Measurements from ENCODE around the gene PMF1. TPM values are rescaled to one million over a fixed set of nuclear protein-coding genes. Genes with fewer than 3 reads are reported as not detected.

Gene PMF1
- total RNA-seq, 1 experiment from 2014 or later = 115 TPM

- in situ Hi-C loops (cut with HindIII; ENCODE audit: low pct_unique_long_range_greater_than_20kb, low sequenced_read_pairs) = no loop called here
- DNase-seq (ENCODE audit: low read depth) = no peak
These were observed 71.3 kb downstream of the PMF1 start, which contains the start of gene TMEM79 for GRCh38 chr1:156284112-156284511. Gene TMEM79, plus strand, starts transcription at chr1:156284325. Its CDS starts 902 bp downstream, at chr1:156285227.

GRCh38 chr1:156284757-156285156 lies 72.0 kb downstream of the PMF1 start:
- in situ Hi-C loops (cut with HindIII; ENCODE audit: low pct_unique_long_range_greater_than_20kb, low sequenced_read_pairs) = no loop called here
- DNase-seq (ENCODE audit: low read depth) = no peak

GRCh38 chr1:156285437-156285836 lies 72.6 kb downstream of the PMF1 start:
- DNase-seq (ENCODE audit: low read depth) = no peak

GRCh38 chr1:156286061-156286460 lies 73.3 kb downstream of the PMF1 start:
- in situ Hi-C loops (cut with HindIII; ENCODE audit: low pct_unique_long_range_greater_than_20kb, low sequenced_read_pairs) = no loop called here
- DNase-seq (ENCODE audit: low read depth) = no peak

More at GRCh38 chr1:156285437-156285836, 72.6 kb downstream of the PMF1 start:
- in situ Hi-C loops (cut with HindIII; ENCODE audit: low pct_unique_long_range_greater_than_20kb, low sequenced_read_pairs) = no loop called here

Other genes with a start within 250 kb of the PMF1 start
- 58.1 and 63.9 TPM in 2 replicates for gene ARHGEF2, start 234.5 kb upstream of the PMF1 start, total RNA-seq (2014; rRNA removed; shearing (Covaris generic); ENCODE audit: low replicate concordance)
- 305 and 404 TPM in 2 replicates for gene SSR2, start 192.1 kb upstream of the PMF1 start, total RNA-seq (2014; rRNA removed; shearing (Covaris generic); ENCODE audit: low replicate concordance)
- 12.4 and 36.6 TPM in 2 replicates for gene UBQLN4, start 159.2 kb upstream of the PMF1 start, total RNA-seq (2014; rRNA removed; shearing (Covaris generic); ENCODE audit: low replicate concordance)
- 14.3 and 28.3 TPM in 2 replicates for gene LAMTOR2, start 158.2 kb upstream of the PMF1 start, total RNA-seq (2014; rRNA removed; shearing (Covaris generic); ENCODE audit: low replicate concordance)
- gene RAB25, start 151.8 kb upstream of the PMF1 start, total RNA-seq (2014; rRNA removed; shearing (Covaris generic); ENCODE audit: low replicate concordance) = not detected in 2 replicates
- 0.64 and 2.0 TPM in 2 replicates for gene MEX3A, start 130.5 kb upstream of the PMF1 start, total RNA-seq (2014; rRNA removed; shearing (Covaris generic); ENCODE audit: low replicate concordance)
- gene LMNA, start 98.3 kb upstream of the PMF1 start, total RNA-seq (2014; rRNA removed; shearing (Covaris generic); ENCODE audit: low replicate concordance) = 652 and 715 TPM in 2 replicates
- 1.9 and 2.0 TPM in 2 replicates for gene SEMA4A, start 59.4 kb upstream of the PMF1 start, total RNA-seq (2014; rRNA removed; shearing (Covaris generic); ENCODE audit: low replicate concordance)
- gene SLC25A44, start 18.9 kb upstream of the PMF1 start, total RNA-seq (2014; rRNA removed; shearing (Covaris generic); ENCODE audit: low replicate concordance) = 11.8 and 15.9 TPM in 2 replicates
- gene BGLAP, start 29.2 kb downstream of the PMF1 start, total RNA-seq (2014; rRNA removed; shearing (Covaris generic); ENCODE audit: low replicate concordance) = not detected in 2 replicates
- gene PAQR6, start 35.0 kb downstream of the PMF1 start, total RNA-seq (2014; rRNA removed; shearing (Covaris generic); ENCODE audit: low replicate concordance) = not detected in 2 replicates
- 52.9 and 53.1 TPM in 2 replicates for gene SMG5, start 69.8 kb downstream of the PMF1 start, total RNA-seq (2014; rRNA removed; shearing (Covaris generic); ENCODE audit: low replicate concordance)
- gene TMEM79, start 71.3 kb downstream of the PMF1 start, total RNA-seq (2014; rRNA removed; shearing (Covaris generic); ENCODE audit: low replicate concordance) = 1.4 and 2.5 TPM in 2 replicates
- gene GLMP, start 82.7 kb downstream of the PMF1 start, total RNA-seq (2014; rRNA removed; shearing (Covaris generic); ENCODE audit: low replicate concordance) = 79.0 and 119 TPM in 2 replicates
- gene VHLL, start 86.3 kb downstream of the PMF1 start, total RNA-seq (2014; rRNA removed; shearing (Covaris generic); ENCODE audit: low replicate concordance) = not detected in 2 replicates
- 691 and 710 TPM in 2 replicates for gene CCT3, start 125.3 kb downstream of the PMF1 start, total RNA-seq (2014; rRNA removed; shearing (Covaris generic); ENCODE audit: low replicate concordance)
- gene TSACC, start 125.5 kb downstream of the PMF1 start, total RNA-seq (2014; rRNA removed; shearing (Covaris generic); ENCODE audit: low replicate concordance) = 14.3 TPM in 1 of 2 replicates, not detected in the other
- not detected in 2 replicates for gene RHBG, start 156.2 kb downstream of the PMF1 start, total RNA-seq (2014; rRNA removed; shearing (Covaris generic); ENCODE audit: low replicate concordance)

Measured in Caki2 (cell line).